Activated CD4-positive, CD25-positive, alpha-beta regulatory T cell (primary cell): Measurements from ENCODE around the gene ASGR2.
"Not testable (repeated sequence)": the region's sequence is repeated elsewhere in the genome, so short reads cannot be mapped to it uniquely, and the experiment has no call there.

Experiments
- DNase-seq, 4 experiments: peaks; one replicate each; lab custom pipeline; 2025; lab: John Stamatoyannopoulos, UW

The ASGR2 gene

DNA sequence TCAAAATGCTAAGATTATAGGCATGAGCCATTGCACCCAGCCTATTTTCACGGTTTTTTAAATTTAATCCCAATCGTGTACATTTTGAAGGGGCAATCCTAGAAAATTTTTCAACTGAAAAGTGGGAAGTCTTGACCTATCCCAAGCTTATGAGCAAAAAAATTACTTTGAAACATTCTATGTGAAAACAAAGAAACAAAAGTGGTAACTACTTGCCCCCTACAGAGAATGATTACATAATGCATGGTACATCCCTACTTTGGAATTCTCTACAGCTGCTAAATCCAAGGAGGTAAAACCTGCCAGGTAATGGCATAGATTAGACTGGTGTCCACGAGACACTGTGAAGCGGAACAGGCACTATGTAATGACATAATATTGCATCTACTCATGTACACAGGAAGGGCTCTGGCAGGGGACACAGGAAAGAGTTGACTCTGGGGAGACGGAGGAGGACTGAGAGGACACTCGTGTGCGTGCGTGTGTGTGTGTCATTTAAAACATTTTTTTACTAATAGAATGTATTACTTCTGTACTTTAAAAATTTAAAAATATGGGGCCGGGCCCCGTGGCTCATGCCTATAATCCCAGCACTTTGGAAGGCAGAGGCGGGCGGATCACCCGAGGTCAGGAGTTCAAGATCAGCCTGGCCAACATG is 15.7 kb downstream of the ASGR2 start:
- DNase-seq: no peak

DNA sequence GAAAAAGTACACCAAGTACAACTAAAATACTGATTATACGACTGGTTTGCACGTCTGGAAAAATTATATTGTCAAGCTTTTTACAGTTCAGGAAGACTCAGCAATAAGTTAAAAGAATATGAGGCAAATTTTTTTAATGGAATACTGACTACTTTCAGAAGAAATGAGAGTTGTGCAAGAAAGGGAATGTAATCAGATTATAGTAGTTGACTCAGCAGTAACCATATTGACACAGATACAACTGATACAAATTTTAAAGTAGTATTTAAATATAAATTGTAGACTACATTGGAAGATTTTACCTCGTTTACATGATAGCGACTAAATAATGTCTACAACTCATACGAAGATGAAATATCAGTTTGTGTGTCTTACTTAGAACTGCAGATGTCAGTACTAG is 16.7 kb downstream of the ASGR2 start:
- DNase-seq: no peak

DNA sequence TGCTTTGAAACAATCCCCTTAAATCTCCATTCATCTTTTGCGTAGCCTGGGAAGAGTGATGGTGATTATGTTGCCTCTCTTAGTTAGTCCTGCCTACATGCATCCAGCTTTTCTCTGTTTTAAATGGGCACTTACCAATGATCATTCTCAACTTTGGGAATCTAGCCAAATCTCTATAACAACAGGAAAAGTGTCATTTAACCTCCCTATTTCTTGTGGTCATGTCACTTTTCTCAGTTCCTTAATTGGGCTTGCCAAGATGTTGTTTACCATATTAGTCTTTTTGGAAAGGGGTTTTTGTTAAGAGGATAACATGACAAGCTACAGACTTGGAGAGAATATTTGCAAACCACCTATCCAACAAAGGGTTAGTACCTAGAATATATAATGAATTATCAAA is 19.0 kb downstream of the ASGR2 start:
- no peak for DNase-seq

DNA sequence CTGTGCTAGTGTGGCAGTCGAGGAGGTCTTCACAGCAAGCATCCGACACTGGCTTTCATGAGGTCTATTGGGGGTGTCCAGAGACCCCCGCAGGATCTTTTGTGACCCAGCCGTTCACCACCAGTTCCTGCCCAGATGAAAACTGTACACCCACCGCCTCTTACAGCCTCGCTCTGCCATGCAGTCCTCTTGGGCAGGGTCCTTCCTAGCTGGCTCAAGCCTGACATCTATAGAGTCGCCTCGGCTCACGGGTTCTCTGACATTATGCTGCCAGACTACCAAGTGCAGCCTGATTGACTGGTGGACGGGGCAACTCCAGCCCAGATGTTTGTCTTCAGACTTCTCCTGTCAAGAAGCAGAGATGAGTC is 20.0 kb downstream of the ASGR2 start:
- DNase-seq: no peak

DNA sequence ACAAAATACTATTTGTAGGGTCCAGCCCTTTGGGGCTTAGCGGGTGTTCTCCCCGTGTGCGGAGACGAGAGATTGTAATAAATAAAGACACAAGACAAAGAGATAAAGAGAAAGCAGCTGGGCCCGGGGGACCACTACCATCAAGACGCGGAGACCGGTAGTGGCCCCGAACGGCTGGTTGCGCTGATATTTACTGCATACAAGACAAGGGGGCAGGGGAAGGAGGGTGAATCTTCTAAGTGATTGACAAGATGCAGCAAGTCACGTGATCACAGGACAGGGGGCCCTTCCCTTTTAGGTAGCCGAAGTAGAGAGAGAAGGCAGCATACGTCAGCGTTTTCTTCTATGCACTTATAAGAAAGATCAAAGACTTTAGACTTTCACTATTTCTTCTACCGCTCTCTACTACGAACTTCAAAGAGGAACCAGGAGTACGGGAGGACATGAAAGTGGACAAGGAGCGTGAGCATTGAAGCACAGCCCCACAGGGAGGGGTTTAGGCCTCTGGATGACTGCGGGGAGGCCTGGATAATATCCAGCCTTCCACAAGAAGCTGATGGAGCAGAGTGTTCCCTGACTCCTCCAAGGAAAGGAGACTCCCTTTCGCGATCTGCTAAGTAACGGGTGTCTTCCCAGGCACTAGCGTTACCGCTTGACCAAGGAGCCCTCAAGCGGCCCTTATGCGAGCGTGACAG is 23.2 kb downstream of the ASGR2 start:
- DNase-seq: not testable (repeated sequence)

DNA sequence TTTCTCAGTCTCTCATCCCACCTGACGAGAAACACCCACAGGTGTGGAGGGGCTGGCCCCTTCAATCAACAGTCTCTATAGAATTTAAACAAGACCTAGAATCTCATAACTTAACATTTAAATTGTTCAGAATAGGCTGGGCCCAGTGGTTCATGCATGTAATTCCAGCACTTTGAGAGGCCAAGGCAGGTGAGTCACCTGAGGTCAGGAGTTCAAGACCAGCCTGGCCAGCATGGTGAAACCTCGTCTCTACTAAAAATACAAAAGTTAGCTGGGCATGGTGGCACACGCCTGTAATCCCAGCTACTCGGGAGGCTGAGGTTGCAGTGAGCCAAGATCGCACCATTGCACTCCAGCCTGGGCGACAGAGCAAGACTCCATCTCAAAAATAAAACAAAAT is 25.1 kb downstream of the ASGR2 start:
- not testable (repeated sequence) for DNase-seq

DNA sequence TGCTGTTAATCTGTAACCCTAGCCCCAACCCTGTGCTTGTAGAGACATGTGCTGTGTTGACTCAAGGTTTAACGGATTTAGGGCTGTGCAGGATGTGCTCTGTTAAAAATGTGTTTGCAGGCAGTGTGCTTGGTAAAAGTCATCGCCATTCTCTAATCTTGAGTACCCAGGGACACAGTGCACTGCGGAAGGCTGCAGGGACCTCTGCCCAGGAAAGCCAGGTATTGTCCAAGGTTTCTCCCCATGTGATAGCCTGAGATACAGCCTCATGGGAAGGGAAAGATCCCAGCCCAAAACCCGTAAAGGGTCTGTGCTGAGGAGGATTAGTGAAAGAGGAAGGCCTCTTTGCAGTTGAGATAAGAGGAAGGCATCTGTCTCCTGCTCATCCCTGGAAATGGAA is 26.2 kb downstream of the ASGR2 start:
- not testable (repeated sequence) for DNase-seq

DNA sequence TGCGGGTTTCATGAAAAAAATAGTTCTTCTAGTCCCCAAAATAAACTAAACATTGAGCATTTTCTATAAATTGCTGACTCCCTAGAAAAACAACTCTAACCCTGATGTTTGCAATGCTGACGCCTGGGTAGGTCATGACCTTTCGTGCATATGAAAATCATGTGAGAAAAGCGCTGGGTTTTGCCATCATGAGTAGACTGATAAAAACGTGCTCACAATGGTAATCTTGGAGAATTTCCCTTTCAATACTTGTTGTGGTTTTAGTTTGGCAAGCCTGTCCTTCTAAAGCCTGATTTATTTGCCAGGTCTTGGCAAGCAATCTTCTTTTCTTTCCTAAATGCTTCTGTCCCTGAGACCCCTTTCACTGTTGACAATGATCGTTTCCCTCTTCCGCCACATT is 30.5 kb downstream of the ASGR2 start:
- DNase-seq: no peak

DNA sequence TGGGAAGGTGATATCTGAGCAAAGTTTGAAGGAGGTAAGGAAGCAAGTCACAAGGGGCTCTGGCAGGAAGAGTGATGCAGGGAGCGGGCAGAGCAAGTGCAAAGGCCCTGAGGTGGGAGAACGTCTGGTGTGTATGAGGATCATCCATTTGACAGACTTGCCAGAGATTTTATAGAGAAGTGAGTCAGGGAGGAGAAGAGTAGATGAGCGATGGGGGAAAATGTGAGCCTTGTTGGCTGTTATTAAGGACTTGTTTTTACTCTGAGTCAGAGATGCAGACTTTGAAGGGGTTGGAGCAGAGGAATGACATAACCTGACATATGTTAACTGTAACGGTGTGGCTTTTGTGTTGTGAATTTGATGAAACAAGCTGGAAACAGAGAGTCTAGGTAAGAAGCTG is 31.0 kb downstream of the ASGR2 start:
- DNase-seq: no peak

DNA sequence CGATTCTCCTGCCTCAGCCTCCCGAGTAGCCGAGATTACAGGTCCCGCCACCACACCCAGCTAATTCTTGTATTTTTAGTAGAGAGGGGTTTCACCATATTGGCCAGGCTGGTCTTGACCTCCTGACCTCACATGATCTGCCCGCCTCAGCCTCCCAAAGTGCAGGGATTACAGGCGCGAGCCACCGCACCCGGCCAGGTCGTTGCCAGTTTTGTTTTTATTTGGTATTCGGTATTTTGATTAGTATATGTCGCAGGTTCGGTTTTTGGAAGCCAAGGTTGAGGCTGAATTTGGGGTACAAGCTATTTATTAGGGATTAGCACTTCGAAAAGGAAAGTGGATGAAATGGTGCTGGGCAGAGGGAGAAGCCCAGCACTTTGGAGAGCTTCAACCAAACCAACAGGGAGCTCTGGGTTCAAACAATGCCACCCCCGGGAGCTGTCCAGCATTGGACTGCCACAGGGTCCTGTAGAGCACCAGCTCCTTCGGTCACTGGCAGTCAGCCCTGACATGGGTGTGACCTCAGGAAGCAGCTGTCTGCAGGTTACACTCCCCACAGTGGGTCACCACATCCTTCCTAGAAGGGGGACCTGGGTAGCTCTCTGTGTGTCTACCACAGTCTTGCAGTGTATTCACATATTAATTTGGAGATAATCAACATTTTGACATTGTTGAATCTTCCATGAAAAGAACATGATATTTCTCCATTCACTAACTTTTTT is 33.1 kb downstream of the ASGR2 start:
- DNase-seq: no peak

DNA sequence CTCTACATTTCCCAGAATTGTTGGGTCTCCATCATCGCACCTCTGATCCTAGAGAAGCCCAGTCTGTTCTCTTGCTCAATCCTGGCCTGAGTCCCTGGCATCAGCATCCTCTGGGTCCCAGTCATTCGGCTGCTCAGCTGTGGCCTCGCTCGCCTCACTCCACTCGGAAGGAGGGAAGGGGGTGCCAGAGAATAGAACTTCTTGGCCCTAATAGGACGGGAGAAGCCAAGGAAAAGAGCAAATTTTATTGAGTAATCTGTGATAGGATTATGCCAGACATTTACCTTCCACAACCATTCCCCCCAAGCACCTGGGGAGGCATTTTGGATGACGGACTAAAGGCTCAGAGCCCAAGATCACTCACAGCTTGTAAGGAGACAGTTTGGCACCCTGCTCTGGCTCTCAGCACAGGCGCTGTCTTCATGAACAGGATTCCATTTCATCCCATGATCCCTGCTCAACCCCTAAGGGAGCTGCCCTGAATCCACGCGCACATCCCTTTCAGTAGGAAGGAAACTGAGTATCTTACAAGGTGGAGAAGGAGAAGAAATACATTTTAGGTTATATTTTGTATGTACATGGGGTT is 34.1 kb downstream of the ASGR2 start:
- DNase-seq: no peak

DNA sequence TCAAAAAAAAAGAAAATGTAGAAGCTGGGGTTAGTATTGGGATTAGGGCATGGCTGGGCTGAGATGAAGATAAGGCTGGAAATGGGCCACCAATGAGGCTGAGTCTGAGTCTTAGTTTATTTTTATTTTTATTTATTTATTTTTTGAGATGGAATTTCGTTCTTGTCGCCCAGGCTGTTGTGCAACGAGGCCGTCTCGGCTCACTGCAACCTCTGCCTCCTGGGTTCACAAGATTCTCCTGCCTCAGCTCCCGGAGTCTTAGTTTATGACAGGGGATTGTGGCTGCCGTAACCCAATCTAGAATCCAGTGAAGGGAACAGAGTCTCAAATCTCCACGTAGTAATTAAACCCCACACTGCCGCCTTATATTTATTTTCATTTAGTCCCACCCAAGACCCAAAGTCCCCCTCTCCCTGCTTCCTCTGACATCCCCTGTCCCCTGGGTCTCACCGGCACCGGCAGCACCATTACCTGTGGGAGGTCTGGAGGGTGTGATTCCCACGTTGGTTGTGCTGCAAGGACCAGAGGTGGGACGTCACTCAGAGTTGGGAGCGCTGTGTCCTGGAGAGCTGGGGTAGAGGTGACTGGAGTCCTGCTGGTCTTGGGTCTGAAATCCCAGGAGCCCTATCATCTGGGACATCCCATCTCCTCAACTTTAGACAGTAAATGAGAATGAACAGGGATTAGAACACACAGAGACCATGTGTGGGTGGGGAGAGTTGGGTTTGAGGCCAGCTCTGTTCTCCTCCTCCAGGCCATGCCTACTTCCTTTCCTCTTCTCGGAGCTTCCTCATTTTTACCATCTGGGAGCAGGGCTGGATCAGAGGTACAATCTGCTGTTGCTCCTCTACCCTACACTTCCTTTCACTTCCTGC is 34.8 kb downstream of the ASGR2 start, which contains the start of gene CLEC10A:
CLEC10A (minus strand) TSS at position 671 of the 875 bp plus-strand sequence. CDS start 1,439 bp downstream, outside the sequence.
- DNase-seq: no peak

DNA sequence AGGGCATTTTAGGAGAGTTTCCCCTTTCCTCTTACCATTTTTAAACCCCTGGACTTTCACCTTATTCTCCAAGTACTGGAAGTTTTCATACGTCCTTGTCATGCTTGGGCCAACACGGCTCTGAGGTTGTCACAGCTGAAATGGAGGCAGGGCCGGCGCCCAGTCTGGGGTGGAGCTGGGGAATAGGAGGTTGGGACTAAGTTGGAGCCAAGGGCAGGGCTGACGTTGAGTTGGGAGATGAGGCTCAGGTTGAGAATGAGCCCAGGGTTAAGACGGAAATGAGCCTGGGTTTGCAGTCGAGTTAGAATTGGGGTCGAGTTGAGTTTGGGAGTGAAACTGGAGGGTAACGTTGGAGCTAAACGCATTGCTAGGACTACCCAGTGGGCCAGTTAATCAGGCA is 35.9 kb downstream of the ASGR2 start:
- DNase-seq: no peak

DNA sequence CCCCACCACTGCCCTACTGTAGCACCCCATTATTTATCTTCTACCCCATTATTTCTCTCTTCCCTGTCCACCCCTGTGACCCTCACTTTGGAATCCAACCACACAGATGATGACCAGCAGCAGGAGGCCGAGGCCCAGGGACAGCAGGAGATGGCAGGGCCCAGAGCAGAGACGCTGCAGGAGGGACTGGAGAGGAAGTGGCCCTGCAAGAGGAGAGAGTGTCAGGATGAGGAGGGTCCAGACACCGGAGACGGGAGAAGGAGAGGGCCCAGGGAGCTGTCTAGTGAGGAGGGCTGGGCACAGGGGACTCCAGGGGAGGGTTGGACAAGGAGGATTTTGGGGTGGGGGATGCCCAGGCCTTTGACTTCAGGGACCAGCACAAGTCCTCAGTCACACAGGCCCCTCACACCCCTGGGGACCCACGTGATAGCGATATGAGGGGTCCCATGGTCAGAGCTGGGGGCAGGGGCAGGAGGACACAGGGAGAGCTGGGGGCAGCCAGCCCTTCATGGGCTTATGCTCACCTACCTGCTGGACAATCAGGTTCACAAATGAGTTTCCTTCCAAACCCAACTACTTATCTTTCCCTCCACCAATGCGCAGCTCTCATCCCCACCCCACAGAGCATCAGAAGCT is 36.6 kb downstream of the ASGR2 start:
- DNase-seq: no peak

DNA sequence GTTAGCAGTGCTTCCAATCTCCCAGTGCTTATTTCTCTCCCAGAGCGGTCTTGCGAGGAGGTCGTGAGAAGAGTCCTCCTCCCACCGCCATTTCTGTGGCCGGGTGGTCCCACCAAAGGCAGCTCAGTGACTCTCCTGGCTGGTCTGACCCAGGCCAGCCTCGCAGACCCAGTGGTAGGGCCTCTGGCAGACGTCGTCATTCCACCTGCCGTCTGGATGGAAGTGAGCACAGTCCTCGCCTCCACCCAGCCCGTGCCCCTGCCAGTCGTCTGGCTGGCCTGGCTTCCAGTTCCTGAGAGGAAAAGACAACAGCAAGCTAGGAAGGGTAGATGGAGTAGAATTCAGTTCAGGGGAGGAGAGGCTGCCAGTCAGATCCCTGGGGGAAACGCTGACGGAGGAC is 39.7 kb downstream of the ASGR2 start:
- DNase-seq: no peak

DNA sequence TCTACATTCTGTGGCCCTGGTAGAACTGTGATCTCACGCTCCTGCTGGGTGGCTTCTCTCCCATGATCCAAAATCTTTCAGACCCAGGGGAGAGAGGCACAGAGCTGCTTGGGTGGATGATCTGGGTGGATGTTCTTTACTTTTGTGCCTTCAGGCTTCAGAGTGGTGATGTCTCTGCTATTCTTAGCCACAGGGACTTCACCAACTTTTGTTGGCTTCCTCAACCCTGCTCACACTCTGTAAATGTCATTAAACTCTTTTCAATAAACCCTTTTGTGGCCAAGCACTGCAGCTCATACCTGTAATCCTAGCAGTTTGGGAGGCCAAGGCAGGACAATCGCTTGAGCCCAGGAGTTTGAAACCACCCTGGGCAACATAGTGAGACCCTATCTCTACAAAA is 42.2 kb downstream of the ASGR2 start:
- DNase-seq: no peak

DNA sequence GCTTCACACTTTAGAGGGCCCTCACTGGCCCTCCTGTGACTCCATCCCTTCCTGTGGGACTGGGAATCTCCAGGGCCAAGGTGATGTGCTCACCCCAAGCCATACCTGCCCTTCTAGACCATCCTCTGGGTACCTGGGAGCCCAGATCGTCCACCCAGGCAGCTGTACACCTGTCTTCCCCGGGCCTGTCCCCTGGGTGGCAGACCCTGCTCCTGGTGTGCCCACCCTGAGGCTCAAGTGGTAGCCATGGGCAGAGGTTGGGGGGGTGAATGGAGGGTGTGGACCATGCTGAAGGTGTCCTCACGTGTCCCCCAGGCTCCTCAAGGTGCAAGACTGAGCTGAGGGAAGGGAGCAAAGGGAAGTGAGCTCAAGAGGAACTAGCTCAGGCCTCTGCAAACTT is 43.9 kb downstream of the ASGR2 start:
- DNase-seq: no peak

DNA sequence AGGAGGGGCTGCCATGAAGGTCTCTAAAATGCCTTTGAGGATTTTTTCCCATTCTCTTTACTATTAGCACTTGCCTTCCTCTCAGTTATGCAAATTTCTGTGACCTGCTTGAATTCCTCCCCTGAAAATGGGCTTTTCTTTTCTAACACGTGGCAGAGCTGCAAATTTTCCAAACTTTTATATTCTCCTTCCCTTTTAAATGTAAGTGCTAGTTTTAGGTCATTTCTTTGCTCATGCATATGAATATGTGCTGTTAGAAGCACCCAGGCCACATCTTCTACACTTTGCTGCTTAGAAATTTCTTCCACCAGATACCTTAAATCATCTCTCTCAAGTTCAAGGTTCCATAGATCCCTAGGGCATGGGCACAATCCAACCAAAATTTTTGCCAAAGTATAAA is 46.4 kb downstream of the ASGR2 start:
- no peak for DNase-seq

DNA sequence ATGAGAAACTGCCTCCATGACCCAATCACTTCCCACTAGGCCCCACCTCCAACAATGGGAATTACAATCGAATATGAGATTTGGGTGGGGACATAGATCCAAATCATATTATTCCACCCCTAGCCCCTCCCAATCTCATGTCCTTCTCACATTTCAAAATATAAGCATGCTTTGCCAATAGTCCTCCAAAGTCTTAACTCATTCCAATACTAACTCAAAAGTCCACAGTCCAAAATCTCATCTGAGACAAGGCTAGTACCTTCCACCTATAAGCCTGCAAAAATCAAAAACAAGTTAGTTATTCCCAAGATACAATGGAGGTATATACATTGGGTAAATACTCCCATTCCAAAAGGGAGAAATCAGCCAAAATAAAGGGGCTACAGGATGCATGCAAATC is 47.4 kb downstream of the ASGR2 start:
- no peak for DNase-seq

DNA sequence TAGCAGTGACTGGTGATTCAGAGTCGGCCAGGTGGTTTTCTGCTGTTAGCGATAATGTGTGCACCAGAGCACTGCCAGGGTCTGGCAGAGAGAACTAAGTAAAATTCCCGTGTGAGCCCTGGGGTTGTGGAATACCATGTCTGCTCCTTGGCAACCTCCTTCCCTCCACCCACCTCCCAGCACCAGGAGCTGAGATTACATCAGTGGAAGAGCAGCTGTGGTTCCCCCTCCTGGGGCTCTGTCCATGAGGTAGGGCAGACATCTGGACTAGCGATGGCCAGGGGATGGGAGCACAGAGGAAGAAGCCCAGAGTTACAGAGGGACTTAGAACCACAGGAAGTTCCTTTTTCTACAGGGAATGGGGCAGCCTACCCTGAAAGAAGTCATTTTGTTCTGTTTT is 50.4 kb downstream of the ASGR2 start:
- no peak for DNase-seq

DNA sequence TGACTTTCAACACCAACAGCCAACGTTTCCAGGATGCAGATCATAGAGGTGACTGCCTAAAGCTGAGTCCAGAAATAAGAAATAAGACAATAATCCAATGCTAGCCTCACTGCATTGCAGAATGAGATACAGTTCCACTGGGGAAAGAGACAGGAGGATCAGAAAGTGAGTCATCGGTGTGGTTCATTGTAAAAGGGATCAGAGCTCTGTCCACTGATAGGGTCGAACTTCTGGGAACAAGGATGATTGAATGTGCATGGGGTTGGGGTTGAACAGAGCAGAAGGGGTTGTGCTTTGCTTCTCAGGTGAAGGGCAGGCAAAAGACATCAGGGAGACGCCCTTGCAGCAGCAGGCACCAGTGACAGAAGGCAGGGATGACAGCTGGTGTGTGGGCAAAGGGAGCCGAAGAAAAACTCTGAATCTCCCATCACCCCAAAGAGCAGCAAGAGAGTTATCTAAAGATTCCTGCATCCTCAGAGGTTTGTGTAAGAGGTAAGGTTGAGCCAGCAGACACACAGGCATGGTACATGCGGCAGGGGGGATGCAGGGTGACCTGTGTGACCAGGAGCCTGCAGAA is 51.0 kb downstream of the ASGR2 start:
- DNase-seq: no peak
